HepG2 (cell line): Measurements from ENCODE around the gene TUBA4B. TPM values are rescaled to one million over a fixed set of nuclear protein-coding genes. Genes with fewer than 3 reads are reported as not detected.

Experiments
- AGO1 ChIP-seq: fragments of 200-400 bp; formaldehyde crosslinking; IDR thresholded peaks from 2 replicates; pipeline ENCODE4 v1.6.1; 2017; ENCODE audit warnings: mild to moderate bottlenecking, low read depth, low read length, moderate library complexity; ENCODE audit not compliant: poor library complexity, severe bottlenecking
- ASH2L ChIP-seq: fragments of 300-600, 200-600 bp; sonication (generic); IDR thresholded peaks from 2 replicates; pipeline ENCODE4 v1.7.0; 2017; ENCODE audit warnings: low read depth, mild to moderate bottlenecking, moderate library complexity, mixed read lengths, low read length; ENCODE audit not compliant: insufficient read length
- DMAP1 ChIP-seq: IDR thresholded peaks from 2 replicates; pipeline ENCODE4 v1.6.1; 2016
- E2F1 ChIP-seq: sonication (generic); formaldehyde crosslinking; IDR thresholded peaks from 2 replicates; pipeline ENCODE4 v1.5.0; 2020; ENCODE audit warnings: missing genetic modification reagents
- HNRNPLL ChIP-seq: fragments of 200-400 bp; formaldehyde crosslinking; IDR thresholded peaks from 2 replicates; pipeline ENCODE4 v1.6.1; 2017; ENCODE audit warnings: mild to moderate bottlenecking, low read depth, low read length; ENCODE audit not compliant: poor library complexity, severe bottlenecking
- NCOR1 ChIP-seq: fragments of 200-600 bp; sonication (generic); IDR thresholded peaks from 2 replicates; pipeline ENCODE4 v1.7.0; 2017; ENCODE audit warnings: antibody characterized with exemption, low read length, borderline replicate concordance
- NFKB2 ChIP-seq: sonication (generic); formaldehyde crosslinking; IDR thresholded peaks from 2 replicates; pipeline ENCODE4 v1.4.0; 2020; ENCODE audit warnings: missing genetic modification reagents, borderline replicate concordance
- PHB2 ChIP-seq: fragments of 450-650 bp; IDR thresholded peaks from 2 replicates; pipeline ENCODE4 v1.6.1; 2018; ENCODE audit not compliant: partially characterized antibody
- RAD51 ChIP-seq: fragments of 450-650 bp; IDR thresholded peaks from 2 replicates; pipeline ENCODE4 v1.6.1; 2016; ENCODE audit warnings: borderline replicate concordance
- REST ChIP-seq, 2 experiments: IDR thresholded peaks; 2 replicates each; pipeline ENCODE4 v1.6.1; 2011 to 2012; ENCODE audit warnings: low read length in 2 of 2, borderline replicate concordance in 1 of 2, low read depth in 1 of 2, mild to moderate bottlenecking in 1 of 2, moderate library complexity in 1 of 2
- RNF2 ChIP-seq: fragments of 450-650 bp; conservative IDR thresholded peaks from 2 replicates; pipeline ENCODE4 v1.6.1; 2016; ENCODE audit warnings: low read depth
- ZGPAT ChIP-seq: IDR thresholded peaks from 2 replicates; pipeline ENCODE4 v1.6.1; 2016; ENCODE audit warnings: mild to moderate bottlenecking
- ZNF160 ChIP-seq: sonication (generic); formaldehyde crosslinking; IDR thresholded peaks from 2 replicates; pipeline ENCODE4 v1.8.0; 2022; ENCODE audit warnings: mild to moderate bottlenecking, inconsistent platforms, missing genetic modification reagents
- ZNF225 ChIP-seq: sonication (generic); formaldehyde crosslinking; IDR thresholded peaks from 2 replicates; pipeline ENCODE4 v1.4.0; 2020; ENCODE audit warnings: mild to moderate bottlenecking, missing genetic modification reagents
- ZNF232 ChIP-seq: sonication (generic); formaldehyde crosslinking; IDR thresholded peaks from 2 replicates; pipeline ENCODE4 v1.4.0; 2020; ENCODE audit warnings: missing genetic modification reagents, borderline replicate concordance
- ZNF431 ChIP-seq: sonication (generic); formaldehyde crosslinking; IDR thresholded peaks from 2 replicates; pipeline ENCODE4 v1.9.0; 2022; ENCODE audit warnings: missing genetic modification reagents, low read depth, mild to moderate bottlenecking, borderline replicate concordance
- ZNF564 ChIP-seq: sonication (generic); formaldehyde crosslinking; IDR thresholded peaks from 2 replicates; pipeline ENCODE4 v1.8.1; 2023; ENCODE audit warnings: mild to moderate bottlenecking, missing genetic modification reagents
- ZNF567 ChIP-seq: sonication (generic); formaldehyde crosslinking; IDR thresholded peaks from 2 replicates; pipeline ENCODE4 v1.8.1; 2023; ENCODE audit warnings: mild to moderate bottlenecking, missing genetic modification reagents, borderline replicate concordance
- ZNF572 ChIP-seq: sonication (generic); formaldehyde crosslinking; IDR thresholded peaks from 2 replicates; pipeline ENCODE4 v1.5.1; 2020; ENCODE audit warnings: mild to moderate bottlenecking, missing genetic modification reagents
- ZNF616 ChIP-seq: sonication (generic); formaldehyde crosslinking; IDR thresholded peaks from 2 replicates; pipeline ENCODE4 v1.5.0; 2020; ENCODE audit warnings: low read depth, mild to moderate bottlenecking, missing genetic modification reagents
- ZNF704 ChIP-seq: sonication (generic); formaldehyde crosslinking; IDR thresholded peaks from 2 replicates; pipeline ENCODE4 v1.8.1; 2023; ENCODE audit warnings: mild to moderate bottlenecking, inconsistent platforms, moderate library complexity, missing genetic modification reagents, borderline replicate concordance
- ZNF773 ChIP-seq: sonication (generic); formaldehyde crosslinking; IDR thresholded peaks from 2 replicates; pipeline ENCODE4 v1.4.0; 2020; ENCODE audit warnings: missing genetic modification reagents, borderline replicate concordance
- ZNF788 ChIP-seq: sonication (generic); formaldehyde crosslinking; IDR thresholded peaks from 2 replicates; pipeline ENCODE4 v1.5.0; 2020; ENCODE audit warnings: mild to moderate bottlenecking, missing genetic modification reagents, borderline replicate concordance
- ZSCAN9 ChIP-seq: IDR thresholded peaks from 2 replicates; pipeline ENCODE4 v1.6.1; 2016; ENCODE audit warnings: borderline replicate concordance
- polyA plus RNA-seq, 8 experiments: library from polyadenylated mRNA; depleted of rRNA in 3 of 8; stranded (reverse) in 7 of 8; unstranded in 1 of 8; fragments of >200 nt; fragmentation: Illumina TruSeq in 4 of 8; extraction: Trizol in 4 of 8; gene quantifications; 2 replicates each; pipeline versions ENCODE4 v1.2.1 to v1.2.3, GENCODE V29; 2011 to 2016; ENCODE audit warnings: low read depth in 4 of 8, missing spikeins in 1 of 8, mixed read lengths in 1 of 8; ENCODE audit not compliant: insufficient read depth in 1 of 8
- total RNA-seq, 5 experiments: library from RNA; depleted of rRNA; stranded (reverse); fragments of >200 nt; fragmentation: Illumina TruSeq; extraction: Trizol; gene quantifications; 2 replicates each; pipeline ENCODE4 v1.2.3, GENCODE V29; 2016; ENCODE audit warnings: low read depth in 1 of 5

The TUBA4B gene
- total and polyA plus RNA-seq, 2 of the 13 experiments (the other 11 are each of a cell fraction or from before 2014, with no cell fraction given), result 0.18 to 0.22 TPM

- TF ChIP-seq NFKB2 (CRISPR knock-in tag), result no peak
- no peak for TF ChIP-seq ZGPAT (CRISPR knock-in tag)
- peak; percentile 90; the same call in 1 of the 2 replicates for TF ChIP-seq ZNF704
- no peak for TF ChIP-seq RAD51
- TF ChIP-seq ZNF773 (CRISPR knock-in tag), result no peak
- TF ChIP-seq ASH2L, result no peak
- TF ChIP-seq ZNF225 (CRISPR knock-in tag), result peak; percentile 80; the same call in 1 of the 2 replicates
- no peak for TF ChIP-seq E2F1 (CRISPR knock-in tag)
- TF ChIP-seq ZNF572, result peak; percentile 90
- TF ChIP-seq REST (IDR thresholded peaks at IDR 0.05; ENCODE audit: borderline replicate concordance in 1 of 2, low read depth in 1 of 2, low read length in 2 of 2), result peak in 1 of 2 experiments; percentile 89; a peak in 2 of 4 replicates
- TF ChIP-seq ZNF160 (CRISPR knock-in tag), result no peak
- TF ChIP-seq ZNF567 (CRISPR knock-in tag), result no peak
- no peak for TF ChIP-seq ZNF564
- TF ChIP-seq ZNF616 (CRISPR knock-in tag), result no peak
- TF ChIP-seq PHB2, result no peak
- no peak for TF ChIP-seq RNF2
- no peak for TF ChIP-seq ZNF788 (CRISPR knock-in tag)
- no peak for TF ChIP-seq AGO1
- TF ChIP-seq ZNF431 (CRISPR knock-in tag), result peak; percentile 88; the same call in 1 of the 2 replicates
- TF ChIP-seq DMAP1 (CRISPR knock-in tag), result no peak
- TF ChIP-seq HNRNPLL, result no peak
- no peak for TF ChIP-seq ZSCAN9 (CRISPR knock-in tag)
- peak; percentile 90 for TF ChIP-seq ZNF232 (CRISPR knock-in tag)
- TF ChIP-seq NCOR1, result no peak
Observed at GRCh38 chr2:219218217-219218731, 34.8 kb upstream of the TUBA4B start (continued).
